Common myeloid progenitor, CD34-positive (primary cell): ENCODE measurements around the gene BABAM1.

Experiments
- CTCF ChIA-PET: fragments of 350-600 bp; sonication (Branson Sonifier 250); formaldehyde crosslinking; loops from one replicate; lab custom pipeline; 2021; ENCODE audit warnings: antibody characterized with exemption; lab: Charles Lee
- POLR2A ChIA-PET: fragments of 350-600 bp; sonication (Branson Sonifier 250); formaldehyde crosslinking; loops from one replicate; lab custom pipeline; 2021; ENCODE audit warnings: antibody characterized with exemption; lab: Charles Lee
- DNase-seq, 3 donors: peaks; one replicate each; pipeline versions ENCODE4 v3.0.0 to v3.0.0-alpha.2; 2013
- H3K27ac ChIP-seq, 2 experiments: 1 replicate in 1 of 2; 2 replicates in 1 of 2; pipeline ENCODE4 v1.7.0; 2013; ENCODE audit warnings: inconsistent platforms in 2 of 2, low read length in 2 of 2, mild to moderate bottlenecking in 2 of 2, low read depth in 1 of 2, moderate library complexity in 1 of 2; ENCODE audit not compliant: severe bottlenecking in 2 of 2, insufficient read depth in 1 of 2, poor library complexity in 1 of 2
- H3K27me3 ChIP-seq, 5 experiments: replicated peaks in 2 of 5; 1 replicate in 3 of 5; 2 replicates in 2 of 5; pipeline versions ENCODE4 v1.6.1 to v1.7.0; 2013; ENCODE audit warnings: low read length in 4 of 5, mild to moderate bottlenecking in 2 of 5, moderate library complexity in 2 of 5, inconsistent platforms in 1 of 5; ENCODE audit not compliant: insufficient read depth in 5 of 5, control insufficient read depth in 4 of 5
- H3K36me3 ChIP-seq, 4 experiments: 1 replicate in 2 of 4; 2 replicates in 2 of 4; pipeline versions ENCODE4 v1.6.1 to v1.7.0; 2013; ENCODE audit warnings: low read length in 3 of 4, control low read depth in 1 of 4, mild to moderate bottlenecking in 1 of 4; ENCODE audit not compliant: control insufficient read depth in 4 of 4, insufficient read depth in 4 of 4
- H3K4me1 ChIP-seq, 4 experiments: 1 replicate in 3 of 4; 2 replicates in 1 of 4; pipeline versions ENCODE4 v1.6.1 to v1.7.1; 2013; ENCODE audit warnings: low read length in 3 of 4, mild to moderate bottlenecking in 3 of 4, control low read depth in 1 of 4, inconsistent platforms in 1 of 4, moderate library complexity in 1 of 4; ENCODE audit not compliant: control insufficient read depth in 4 of 4, insufficient read depth in 4 of 4; ENCODE audit errors: control extremely low read depth in 1 of 4
- H3K4me3 ChIP-seq, 7 experiments: 1 replicate in 4 of 7; 2 replicates in 3 of 7; pipeline versions ENCODE4 v1.5.1 to v1.7.0; 2013; ENCODE audit warnings: mild to moderate bottlenecking in 7 of 7, low read length in 6 of 7, moderate library complexity in 6 of 7, inconsistent platforms in 2 of 7, low read depth in 2 of 7, control low read depth in 1 of 7; ENCODE audit not compliant: insufficient read depth in 4 of 7, control insufficient read depth in 1 of 7; ENCODE audit errors: extremely low read depth in 1 of 7
- H3K9me3 ChIP-seq, 5 experiments: 1 replicate in 4 of 5; 2 replicates in 1 of 5; pipeline versions ENCODE4 v1.6.1 to v1.7.1; 2013; ENCODE audit warnings: low read length in 4 of 5, mild to moderate bottlenecking in 2 of 5, inconsistent platforms in 1 of 5, low read depth in 1 of 5, moderate library complexity in 1 of 5; ENCODE audit not compliant: control insufficient read depth in 4 of 5, insufficient read depth in 2 of 5; ENCODE audit errors: control extremely low read depth in 1 of 5
- WGBS: methylation state at CpG from one replicate; pipeline ENCODE4 v1.1.5; 2013; ENCODE audit not compliant: insufficient coverage; 5-methylcytosine and 5-hydroxymethylcytosine counted together

The BABAM1 gene

GRCh38 chr19:17283504-17283996 is 16.3 kb downstream of the BABAM1 start:
- H3K4me1 ChIP-seq, result peaks cover 0 to 20% (median 18%) of the 10 kb centered on the region in 4 experiments
- H3K27ac ChIP-seq, result no peak overlapping the region
- no peak for DNase-seq
- no peaks in the 10 kb centered on the region for H3K27me3 ChIP-seq
- 100% methylated on average over 3 of the region's 7 CpGs for WGBS
- POLR2A ChIA-PET, result no interaction called here
- CTCF ChIA-PET, result interaction anchor here (0.6 to 17.5 kb wide), 14 partner anchors 8 to 998 kb away, joined by 3 to 183 read pairs (median 5); partner anchors contain the start of genes BABAM1, JUND, OCEL1 and USHBP1
- H3K4me3 ChIP-seq, result peak overlapping the region in 1 of 7 experiments; percentile 8
- no peaks in the 10 kb centered on the region for H3K9me3 ChIP-seq
- H3K36me3 ChIP-seq, result peaks cover 0 to 39% (median 11%) of the 10 kb centered on the region in 4 experiments

GRCh38 chr19:17285415-17286135 is 18.3 kb downstream of the BABAM1 start:
- WGBS, result 93% methylated on average over 17 of the region's 18 CpGs
- no peak for DNase-seq
- peaks cover 0 to 30% (median 9%) of the 10 kb centered on the region in 4 experiments for H3K36me3 ChIP-seq
- H3K4me3 ChIP-seq, result no peak overlapping the region
- H3K27me3 ChIP-seq, result no peaks in the 10 kb centered on the region
- ChIA-PET POLR2A (no interaction called here), CTCF (interaction anchor here (1.1 to 17.5 kb wide), 2 partner anchors 14 to 24 kb away, joined by 3 to 183 read pairs; partner anchors contain the start of genes BABAM1 and USHBP1)
- no peaks in the 10 kb centered on the region for H3K9me3 ChIP-seq
- peaks cover 0 to 25% (median 18%) of the 10 kb centered on the region in 4 experiments for H3K4me1 ChIP-seq
- H3K27ac ChIP-seq, result no peak overlapping the region

GRCh38 chr19:17286263-17286662 is 19.0 kb downstream of the BABAM1 start:
- Histone ChIP-seq H3K27ac (no peak overlapping the region), H3K27me3 (no peaks in the 10 kb centered on the region), H3K4me1 (peaks cover 0 to 24% (median 17%) of the 10 kb centered on the region in 4 experiments), H3K36me3 (peaks cover 0 to 30% (median 9%) of the 10 kb centered on the region in 4 experiments), H3K4me3 (no peak overlapping the region), H3K9me3 (no peaks in the 10 kb centered on the region)
- ChIA-PET CTCF (interaction anchor here (0.8 to 17.5 kb wide), 2 partner anchors 23 to 25 kb away, joined by 3 to 183 read pairs; partner anchors contain the start of genes BABAM1, DDA1 and USHBP1), POLR2A (no interaction called here)
- 97% methylated on average over 11 of the region's 11 CpGs for WGBS
- DNase-seq, result no peak

GRCh38 chr19:17286752-17287151 is 19.5 kb downstream of the BABAM1 start:
- peaks cover 0 to 19% (median 12%) of the 10 kb centered on the region in 4 experiments for H3K4me1 ChIP-seq
- CTCF ChIA-PET, result interaction anchor here (0.8 to 17.5 kb wide), 2 partner anchors 22 to 25 kb away, joined by 3 to 183 read pairs; partner anchors contain the start of genes BABAM1, DDA1 and USHBP1
- POLR2A ChIA-PET, result no interaction called here
- no peak for DNase-seq
- H3K27ac ChIP-seq, result no peak overlapping the region
- WGBS, result 98% methylated on average over 9 of the region's 9 CpGs
- no peaks in the 10 kb centered on the region for H3K9me3 ChIP-seq
- no peak overlapping the region for H3K4me3 ChIP-seq
- H3K36me3 ChIP-seq, result peaks cover 0 to 30% (median 9%) of the 10 kb centered on the region in 4 experiments
- no peaks in the 10 kb centered on the region for H3K27me3 ChIP-seq

GRCh38 chr19:17289489-17289888 is 22.2 kb downstream of the BABAM1 start:
- DNase-seq, result peak; percentile 84 to 94 (median 91)
- ChIA-PET POLR2A (interaction anchor here (0.6 kb wide), 1 partner anchor 190 kb away, joined by 3 read pairs; no protein-coding TSS in a partner anchor), CTCF (interaction anchor here (0.7 to 17.5 kb wide), 3 partner anchors 17 to 107 kb away, joined by 3 to 183 read pairs (median 4); partner anchors contain the start of genes BABAM1 and USHBP1)

GRCh38 chr19:17292301-17293074 is 25.2 kb downstream of the BABAM1 start:
- WGBS, result under 1% methylated on average over 37 of the region's 46 CpGs
- CTCF ChIA-PET, result interaction anchor here (0.6 to 17.5 kb wide), 11 partner anchors 10 to 99 kb away, joined by 3 to 183 read pairs (median 6); partner anchors contain the start of genes ABHD8, ANKLE1, BABAM1 and DDA1
- H3K27me3 ChIP-seq, result no peaks in the 10 kb centered on the region
- peak; percentile 77 to 88 (median 86) for DNase-seq
- POLR2A ChIA-PET, result interaction anchor here (0.7 kb wide), 1 partner anchor 37 kb away, joined by 3 read pairs; no protein-coding TSS in a partner anchor
- H3K9me3 ChIP-seq, result no peaks in the 10 kb centered on the region
- peaks cover 0 to 16% (median 8%) of the 10 kb centered on the region in 4 experiments for H3K4me1 ChIP-seq
- H3K36me3 ChIP-seq, result peaks cover 2 to 15% (median 10%) of the 10 kb centered on the region in 4 experiments
- H3K4me3 ChIP-seq, result peak overlapping the region; percentile 58 to 86 (median 70)
- H3K27ac ChIP-seq, result peak overlapping the region in 1 of 2 experiments; percentile 75

More at GRCh38 chr19:17289489-17289888, 22.2 kb downstream of the BABAM1 start:
- H3K27ac ChIP-seq, result no peak overlapping the region
- peaks cover 0 to 16% (median 8%) of the 10 kb centered on the region in 4 experiments for H3K4me1 ChIP-seq
- H3K9me3 ChIP-seq, result no peaks in the 10 kb centered on the region
- H3K36me3 ChIP-seq, result peaks cover 2 to 20% (median 8%) of the 10 kb centered on the region in 4 experiments
- 14% methylated on average over 20 of the region's 22 CpGs for WGBS
- no peaks in the 10 kb centered on the region for H3K27me3 ChIP-seq
- peak overlapping the region in 2 of 7 experiments; percentile 19 to 37 for H3K4me3 ChIP-seq
